Measurements from ENCODE around the gene EXPH5.

EXPH5 gene

GRCh38 chr11:108534274-108534882, 59.2 kb downstream of the EXPH5 start:
- Histone ChIP-seq H3K4me1 (ENCODE audit: insufficient read depth, low read length) (peaks cover 5% of the 10 kb centered on the region; the same call in 1 of the 2 replicates), H3K9ac (ENCODE audit: low read depth, low read length) (no peak overlapping the region)

GRCh38 chr11:108530426-108530825, 63.1 kb downstream of the EXPH5 start:
- Histone ChIP-seq H3K36me3 (ENCODE audit: insufficient read depth, low read length) (no peaks in the 10 kb centered on the region), H3K9me3 (ENCODE audit: control insufficient read depth, insufficient read depth, low read length) (no peaks in the 10 kb centered on the region), H3K9ac (ENCODE audit: low read depth, low read length) (no peak overlapping the region), H3K4me1 (ENCODE audit: insufficient read depth, low read length) (no peaks in the 10 kb centered on the region)

More at GRCh38 chr11:108534274-108534882, 59.2 kb downstream of the EXPH5 start:
- H3K36me3 ChIP-seq (ENCODE audit: insufficient read depth, low read length), result no peaks in the 10 kb centered on the region
- no peaks in the 10 kb centered on the region for H3K9me3 ChIP-seq (ENCODE audit: control insufficient read depth, insufficient read depth, low read length)

- no peaks in the 10 kb centered on the region for H3K9me3 ChIP-seq (ENCODE audit: control insufficient read depth, insufficient read depth, low read length)
- H3K9ac ChIP-seq (ENCODE audit: low read depth, low read length), result no peak overlapping the region
- H3K36me3 ChIP-seq (ENCODE audit: insufficient read depth, low read length), result no peaks in the 10 kb centered on the region; the same call in 1 of the 2 replicates
- H3K4me1 ChIP-seq (ENCODE audit: insufficient read depth, low read length), result no peaks in the 10 kb centered on the region
Observed at GRCh38 chr11:108527382-108527781, 66.2 kb downstream of the EXPH5 start.

- H3K36me3 ChIP-seq (ENCODE audit: insufficient read depth, low read length), result no peaks in the 10 kb centered on the region; the same call in 1 of the 2 replicates
- no peaks in the 10 kb centered on the region for H3K9me3 ChIP-seq (ENCODE audit: control insufficient read depth, insufficient read depth, low read length)
- no peaks in the 10 kb centered on the region for H3K4me1 ChIP-seq (ENCODE audit: insufficient read depth, low read length)
- no peak overlapping the region for H3K9ac ChIP-seq (ENCODE audit: low read depth, low read length)
Observed at GRCh38 chr11:108525161-108525560, 68.4 kb downstream of the EXPH5 start.

GRCh38 chr11:108524422-108524821, 69.1 kb downstream of the EXPH5 start:
- Histone ChIP-seq H3K9me3 (ENCODE audit: control insufficient read depth, insufficient read depth, low read length) (no peaks in the 10 kb centered on the region), H3K4me1 (ENCODE audit: insufficient read depth, low read length) (no peaks in the 10 kb centered on the region), H3K36me3 (ENCODE audit: insufficient read depth, low read length) (no peaks in the 10 kb centered on the region; the same call in 1 of the 2 replicates), H3K9ac (ENCODE audit: low read depth, low read length) (no peak overlapping the region)

GRCh38 chr11:108522318-108522717, 71.2 kb downstream of the EXPH5 start:
- H3K9ac ChIP-seq (ENCODE audit: low read depth, low read length), result no peak overlapping the region
- no peaks in the 10 kb centered on the region for H3K9me3 ChIP-seq (ENCODE audit: control insufficient read depth, insufficient read depth, low read length)
- no peaks in the 10 kb centered on the region; the same call in 1 of the 2 replicates for H3K36me3 ChIP-seq (ENCODE audit: insufficient read depth, low read length)
- H3K4me1 ChIP-seq (ENCODE audit: insufficient read depth, low read length), result no peaks in the 10 kb centered on the region

GRCh38 chr11:108518581-108518980, 75.0 kb downstream of the EXPH5 start:
- no peak overlapping the region for H3K9ac ChIP-seq (ENCODE audit: low read depth, low read length)

GRCh38 chr11:108516125-108516524, 77.4 kb downstream of the EXPH5 start:
- no peak overlapping the region for H3K9ac ChIP-seq (ENCODE audit: low read depth, low read length)
- no peaks in the 10 kb centered on the region for H3K9me3 ChIP-seq (ENCODE audit: control insufficient read depth, insufficient read depth, low read length)
- H3K4me1 ChIP-seq (ENCODE audit: insufficient read depth, low read length), result no peaks in the 10 kb centered on the region
- H3K36me3 ChIP-seq (ENCODE audit: insufficient read depth, low read length), result no peaks in the 10 kb centered on the region; the same call in 1 of the 2 replicates

More at GRCh38 chr11:108518581-108518980, 75.0 kb downstream of the EXPH5 start:
- Histone ChIP-seq H3K9me3 (ENCODE audit: control insufficient read depth, insufficient read depth, low read length) (no peaks in the 10 kb centered on the region), H3K4me1 (ENCODE audit: insufficient read depth, low read length) (no peaks in the 10 kb centered on the region), H3K36me3 (ENCODE audit: insufficient read depth, low read length) (no peaks in the 10 kb centered on the region; the same call in 1 of the 2 replicates)

- Histone ChIP-seq H3K36me3 (ENCODE audit: insufficient read depth, low read length) (no peaks in the 10 kb centered on the region; the same call in 1 of the 2 replicates), H3K9me3 (ENCODE audit: control insufficient read depth, insufficient read depth, low read length) (no peaks in the 10 kb centered on the region), H3K9ac (ENCODE audit: low read depth, low read length) (no peak overlapping the region)
Observed at GRCh38 chr11:108512708-108513107, 80.9 kb downstream of the EXPH5 start.

DNA sequence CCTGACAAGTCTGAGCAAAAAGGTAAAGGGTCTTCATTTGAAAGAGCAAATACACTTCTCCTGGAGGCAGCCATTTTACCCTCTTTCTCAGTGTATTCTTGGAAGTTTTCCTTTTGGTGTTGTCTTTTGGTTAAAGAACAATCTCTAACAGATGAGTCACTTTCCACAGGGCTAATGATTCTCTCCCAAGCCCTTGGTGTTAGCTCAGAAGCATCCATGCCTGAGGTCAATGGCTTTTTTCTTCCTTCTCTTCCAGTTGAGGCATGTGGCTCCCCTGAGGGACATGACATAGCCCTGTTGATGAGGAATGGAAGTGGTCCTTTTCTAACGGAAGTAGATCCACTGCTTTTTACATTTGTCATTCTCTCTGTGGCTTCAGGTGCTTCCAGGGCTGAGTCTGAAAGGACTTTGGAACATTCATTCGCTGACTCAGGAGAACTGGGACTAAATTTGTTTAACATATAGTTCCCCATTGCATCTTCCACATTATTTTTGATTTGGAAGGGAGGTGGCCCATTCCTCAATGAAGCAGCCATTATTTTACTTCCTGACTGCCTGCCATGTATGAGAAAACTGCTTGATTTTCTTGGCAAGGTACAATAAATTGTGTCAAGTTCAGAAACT, 81.6 kb downstream of the EXPH5 start:
- Histone ChIP-seq H3K9ac (ENCODE audit: low read depth, low read length) (no peak overlapping the region), H3K9me3 (ENCODE audit: control insufficient read depth, insufficient read depth, low read length) (no peaks in the 10 kb centered on the region), H3K4me1 (ENCODE audit: insufficient read depth, low read length) (no peaks in the 10 kb centered on the region), H3K36me3 (ENCODE audit: insufficient read depth, low read length) (no peaks in the 10 kb centered on the region; the same call in 1 of the 2 replicates)

More at GRCh38 chr11:108512708-108513107, 80.9 kb downstream of the EXPH5 start:
- no peaks in the 10 kb centered on the region for H3K4me1 ChIP-seq (ENCODE audit: insufficient read depth, low read length)

- H3K36me3 ChIP-seq (ENCODE audit: insufficient read depth, low read length), result no peaks in the 10 kb centered on the region; the same call in 1 of the 2 replicates
- no peak overlapping the region for H3K9ac ChIP-seq (ENCODE audit: low read depth, low read length)
- H3K4me1 ChIP-seq (ENCODE audit: insufficient read depth, low read length), result no peaks in the 10 kb centered on the region
- no peaks in the 10 kb centered on the region for H3K9me3 ChIP-seq (ENCODE audit: control insufficient read depth, insufficient read depth, low read length)
Observed at GRCh38 chr11:108508653-108509593, 84.6 kb downstream of the EXPH5 start.

- Histone ChIP-seq H3K36me3 (ENCODE audit: insufficient read depth, low read length) (no peaks in the 10 kb centered on the region), H3K9me3 (ENCODE audit: control insufficient read depth, insufficient read depth, low read length) (no peaks in the 10 kb centered on the region), H3K9ac (ENCODE audit: low read depth, low read length) (no peak overlapping the region), H3K4me1 (ENCODE audit: insufficient read depth, low read length) (peaks cover 7% of the 10 kb centered on the region)
Observed at GRCh38 chr11:108501396-108501795, 92.2 kb downstream of the EXPH5 start.

GRCh38 chr11:108500721-108501120, 92.8 kb downstream of the EXPH5 start:
- H3K4me1 ChIP-seq (ENCODE audit: insufficient read depth, low read length), result peaks cover 7% of the 10 kb centered on the region
- no peak overlapping the region for H3K9ac ChIP-seq (ENCODE audit: low read depth, low read length)
- no peaks in the 10 kb centered on the region for H3K36me3 ChIP-seq (ENCODE audit: insufficient read depth, low read length)
- H3K9me3 ChIP-seq (ENCODE audit: control insufficient read depth, insufficient read depth, low read length), result no peaks in the 10 kb centered on the region

DNA sequence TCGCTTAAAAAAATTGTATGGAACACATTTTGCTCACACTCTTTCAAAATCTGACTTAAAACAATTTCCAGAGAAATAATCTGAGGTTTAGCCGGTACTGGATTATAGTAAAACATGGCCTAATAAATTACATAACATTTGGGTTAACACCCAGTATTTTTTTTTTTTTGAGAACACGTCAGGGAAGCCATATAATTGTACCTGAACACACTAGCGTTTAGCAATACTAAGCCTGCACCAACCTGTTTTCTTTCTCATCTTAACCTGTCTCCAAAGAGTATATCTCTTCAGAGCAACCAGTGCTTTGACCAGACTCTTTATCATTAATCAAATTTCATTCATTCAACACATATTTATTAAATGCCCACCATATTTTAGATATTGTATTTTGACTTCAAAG, 93.4 kb downstream of the EXPH5 start:
- no peaks in the 10 kb centered on the region for H3K9me3 ChIP-seq (ENCODE audit: control insufficient read depth, insufficient read depth, low read length)
- H3K9ac ChIP-seq (ENCODE audit: low read depth, low read length), result no peak overlapping the region
- peaks cover 7% of the 10 kb centered on the region for H3K4me1 ChIP-seq (ENCODE audit: insufficient read depth, low read length)
- H3K36me3 ChIP-seq (ENCODE audit: insufficient read depth, low read length), result no peaks in the 10 kb centered on the region
